Vagina (tissue), 2 donors: ENCODE data around the gene LTBP4. TPM values are rescaled to one million over a fixed set of nuclear protein-coding genes. Genes with fewer than 3 reads are reported as not detected.

Experiments
- DNase-seq, 2 donors: peaks; one replicate each; pipeline ENCODE4 v3.0.0-alpha.2; 2017; ENCODE audit errors: extremely low spot score in 2 of 2
- H3K27ac ChIP-seq: fragments of 200-600 bp; sonication (generic); one replicate; pipeline ENCODE4 v1.5.1; 2019
- H3K27me3 ChIP-seq: fragments of 200-600 bp; sonication (generic); one replicate; pipeline ENCODE4 v1.5.1; 2019
- H3K36me3 ChIP-seq, 2 donors: fragments of 200-600 bp; sonication (generic); one replicate each; pipeline ENCODE4 v1.5.1; 2017 to 2019
- H3K4me1 ChIP-seq: fragments of 200-600 bp; sonication (generic); one replicate; pipeline ENCODE4 v1.5.1; 2019
- H3K4me3 ChIP-seq, 2 donors: fragments of 200-600 bp; sonication (generic); 1 replicate in 1 of 2; 2 replicates in 1 of 2; pipeline ENCODE4 v1.5.1; 2016 to 2019
- H3K9me3 ChIP-seq: fragments of 200-600 bp; sonication (generic); one replicate; pipeline ENCODE4 v1.5.1; 2019
- CTCF ChIP-seq, 3 experiments: fragments of 450-650 bp in 2 of 3; fragments of 200-600 bp in 1 of 3; sonication (generic) in 1 of 3; IDR thresholded peaks; one replicate each; pipeline ENCODE4 v1.5.1; 2017 to 2019; ENCODE audit warnings: antibody characterized with exemption in 3 of 3, mild to moderate bottlenecking in 2 of 3, moderate library complexity in 2 of 3
- POLR2A ChIP-seq, 2 donors: fragments of 450-650 bp; IDR thresholded peaks; one replicate each; pipeline ENCODE4 v1.6.1; 2017; ENCODE audit warnings: antibody characterized with exemption in 2 of 2, mild to moderate bottlenecking in 2 of 2, moderate library complexity in 2 of 2
- POLR2AphosphoS5 ChIP-seq, 2 donors: sonication (generic); formaldehyde crosslinking; IDR thresholded peaks; one replicate each; pipeline ENCODE4 v1.9.0; 2017; ENCODE audit warnings: antibody characterized with exemption in 2 of 2, mild to moderate bottlenecking in 2 of 2, low read depth in 1 of 2; ENCODE audit not compliant: insufficient read depth in 1 of 2
- intact Hi-C: fragments of 100-400 bp; cut with DNase I; formaldehyde crosslinking; loops from one replicate; pipeline ENCODE4 v1.15.1; 2023
- total RNA-seq: library from RNA; depleted of rRNA; stranded (reverse); fragments of >200 nt; gene quantifications from one replicate; pipeline ENCODE4 v1.2.3, GENCODE V29; 2016

LTBP4 gene
- total RNA-seq, 1 donor from 2014 or later: 983 TPM

DNA sequence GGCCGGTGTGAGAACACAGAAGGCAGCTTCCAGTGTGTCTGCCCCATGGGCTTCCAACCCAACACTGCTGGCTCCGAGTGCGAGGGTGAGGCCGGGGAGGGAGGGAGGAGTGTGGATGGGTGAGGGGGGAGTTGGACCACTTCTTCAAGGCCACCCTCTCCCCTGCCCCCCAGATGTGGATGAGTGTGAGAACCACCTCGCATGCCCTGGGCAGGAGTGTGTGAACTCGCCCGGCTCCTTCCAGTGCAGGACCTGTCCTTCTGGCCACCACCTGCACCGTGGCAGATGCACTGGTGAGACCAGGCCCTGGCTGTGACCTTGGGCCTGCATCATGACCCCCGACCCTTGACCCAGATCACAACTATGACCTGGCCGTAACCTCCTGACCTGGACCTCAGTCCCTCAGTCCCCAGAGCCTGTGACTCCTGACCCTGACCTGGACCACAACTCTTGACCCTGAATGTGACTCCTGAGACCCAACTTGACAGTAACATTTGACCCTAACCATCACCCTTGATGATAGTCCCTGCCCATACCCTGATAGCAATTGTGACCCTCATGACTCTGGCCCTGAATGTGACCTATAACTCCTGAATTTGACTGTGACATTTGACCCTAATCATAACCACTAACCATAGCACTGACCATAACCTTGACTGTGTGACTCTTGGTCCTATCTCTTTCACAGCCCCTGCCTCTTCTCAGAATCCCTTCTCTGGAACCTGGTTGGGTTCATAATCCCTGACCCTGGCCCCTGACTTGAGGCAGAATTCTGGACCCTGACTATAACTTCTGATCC lies 10.9 kb downstream of the LTBP4 start:
- H3K9me3 ChIP-seq: no peaks in the 10 kb centered on the region
- intact Hi-C loops: no loop called here
- DNase-seq: no peak
- H3K27me3 ChIP-seq: no peaks in the 10 kb centered on the region
- H3K36me3 ChIP-seq: no peaks in the 10 kb centered on the region
- peaks cover 75% of the 10 kb centered on the region for H3K4me1 ChIP-seq
- peak overlapping the region; percentile 88 for H3K27ac ChIP-seq
- no peak overlapping the region for H3K4me3 ChIP-seq
- TF ChIP-seq POLR2AphosphoS5 (IDR thresholded peaks at IDR 0.05; ENCODE audit: insufficient read depth in 1 of 2, low read depth in 1 of 2) (no peak), CTCF (IDR thresholded peaks at IDR 0.05) (no peak), POLR2A (IDR thresholded peaks at IDR 0.05) (no peak)

DNA sequence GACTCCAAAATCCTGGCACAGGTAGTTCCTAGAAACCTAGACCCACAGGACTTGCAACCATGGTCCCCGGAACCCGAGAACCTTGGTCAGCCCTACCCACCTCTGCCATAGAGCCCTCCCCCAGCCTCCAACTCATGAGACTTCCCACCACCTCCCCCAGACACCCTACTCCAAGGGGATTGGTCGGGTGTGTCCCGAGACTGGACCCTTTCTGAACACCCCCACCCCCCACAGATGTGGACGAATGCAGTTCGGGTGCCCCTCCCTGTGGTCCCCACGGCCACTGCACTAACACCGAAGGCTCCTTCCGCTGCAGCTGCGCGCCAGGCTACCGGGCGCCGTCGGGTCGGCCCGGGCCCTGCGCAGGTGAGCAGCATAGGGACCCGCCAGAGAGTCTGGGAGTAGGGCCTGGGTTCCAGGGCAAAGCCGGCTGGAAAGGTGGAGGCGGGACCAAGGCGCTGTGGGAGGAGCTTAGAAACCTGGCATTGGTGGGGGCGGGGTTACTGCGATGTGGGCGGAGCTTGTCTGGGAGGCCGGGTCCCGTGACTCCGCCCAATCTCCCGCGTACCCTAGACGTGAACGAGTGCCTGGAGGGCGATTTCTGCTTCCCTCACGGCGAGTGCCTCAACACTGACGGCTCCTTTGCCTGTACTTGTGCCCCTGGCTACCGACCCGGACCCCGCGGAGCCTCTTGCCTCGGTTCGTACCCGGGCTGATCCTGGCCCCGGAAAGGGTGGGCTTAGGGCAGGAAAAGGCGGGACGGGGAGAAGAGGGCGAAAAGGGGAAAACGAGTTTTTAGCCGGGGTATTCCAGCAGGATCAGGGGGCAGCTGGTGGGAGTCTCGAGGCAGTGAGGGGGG lies 11.9 kb downstream of the LTBP4 start:
- intact Hi-C loops: no loop called here
- TF ChIP-seq POLR2A (IDR thresholded peaks at IDR 0.05): no peak
- no peak for TF ChIP-seq CTCF (IDR thresholded peaks at IDR 0.05)
- TF ChIP-seq POLR2AphosphoS5 (IDR thresholded peaks at IDR 0.05; ENCODE audit: insufficient read depth in 1 of 2, low read depth in 1 of 2): no peak
- no peaks in the 10 kb centered on the region for H3K27me3 ChIP-seq
- H3K9me3 ChIP-seq: no peaks in the 10 kb centered on the region
- no peaks in the 10 kb centered on the region for H3K36me3 ChIP-seq
- DNase-seq: no peak
- peaks cover 66% of the 10 kb centered on the region for H3K4me1 ChIP-seq
- peak overlapping the region; percentile 53 to 62 for H3K4me3 ChIP-seq
- H3K27ac ChIP-seq: peak overlapping the region; percentile 84

GRCh38 chr19:40613690-40614621 lies 12.8 kb downstream of the LTBP4 start:
- TF ChIP-seq CTCF (IDR thresholded peaks at IDR 0.05): no peak
- TF ChIP-seq POLR2AphosphoS5 (IDR thresholded peaks at IDR 0.05; ENCODE audit: insufficient read depth in 1 of 2, low read depth in 1 of 2): peak in 1 of 2 donors; percentile 61
- DNase-seq: no peak
- Histone ChIP-seq H3K27me3 (no peaks in the 10 kb centered on the region), H3K4me3 (peak overlapping the region; percentile 53 to 62), H3K9me3 (no peaks in the 10 kb centered on the region), H3K4me1 (peaks cover 57% of the 10 kb centered on the region), H3K36me3 (peaks cover 0 to 6% of the 10 kb centered on the region in 2 donors), H3K27ac (peak overlapping the region; percentile 84)
- intact Hi-C loops: no loop called here

DNA sequence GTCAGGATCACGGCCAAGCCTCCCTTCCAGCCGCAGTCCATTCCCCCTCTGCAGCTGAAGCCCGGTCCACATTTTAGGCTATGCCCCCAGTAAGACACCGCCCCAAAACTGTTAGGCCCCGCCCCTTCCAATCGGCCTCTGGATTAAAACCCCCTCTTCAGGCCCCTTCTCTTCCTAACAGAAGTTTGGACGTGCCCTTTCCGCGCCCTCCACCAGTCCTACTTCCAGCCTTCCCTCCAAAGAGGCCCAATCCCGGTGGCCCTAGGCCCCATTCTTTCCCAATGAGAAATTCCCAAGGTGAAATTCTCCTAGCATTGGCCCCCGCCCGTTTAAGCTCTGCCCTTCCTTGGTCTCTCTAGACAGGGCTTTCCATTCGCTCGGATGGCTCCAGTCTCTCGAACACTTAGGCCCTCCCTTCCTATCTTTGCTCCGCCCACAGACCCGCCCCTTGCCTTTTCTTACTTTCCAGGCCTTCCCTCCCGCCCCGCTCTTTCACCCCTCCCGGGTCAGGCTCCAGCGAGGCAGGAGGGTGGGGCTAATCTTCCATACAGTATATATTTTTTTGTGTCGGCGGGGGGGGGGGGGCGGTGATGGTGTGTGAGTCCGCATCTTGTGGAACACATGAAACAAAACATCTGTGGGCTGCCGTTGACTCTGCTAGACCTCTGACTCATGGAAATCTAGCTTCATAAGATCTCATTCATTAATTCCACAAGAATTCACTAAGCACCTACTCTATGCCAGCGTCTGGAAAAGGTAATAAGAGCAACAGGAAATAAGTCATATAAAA lies 13.6 kb downstream of the LTBP4 start:
- intact Hi-C loops: loop anchor here (5.0 kb wide), 1 partner anchor 773 kb away; no protein-coding TSS in a partner anchor
- Histone ChIP-seq H3K4me1 (peaks cover 48% of the 10 kb centered on the region), H3K27me3 (no peaks in the 10 kb centered on the region), H3K4me3 (peak overlapping the region; percentile 53 to 62), H3K27ac (peak overlapping the region; percentile 84), H3K36me3 (peaks cover 0 to 13% of the 10 kb centered on the region in 2 donors), H3K9me3 (no peaks in the 10 kb centered on the region)
- no peak for DNase-seq
- TF ChIP-seq POLR2AphosphoS5 (IDR thresholded peaks at IDR 0.05; ENCODE audit: insufficient read depth in 1 of 2, low read depth in 1 of 2) (peak; percentile 1 to 45), POLR2A (IDR thresholded peaks at IDR 0.05) (no peak), CTCF (IDR thresholded peaks at IDR 0.05) (no peak)
